HEK293 (cell line): ENCODE data around the gene ACSBG1.

Source experiments
- CTCF ChIA-PET: fragments of 350-600 bp; formaldehyde crosslinking; extraction: SDS; loops from one replicate; lab custom pipeline; 2021; ENCODE audit warnings: antibody characterized with exemption; lab: Yijun Ruan, JAX
- POLR2A ChIA-PET: fragments of 300-600 bp; formaldehyde crosslinking; extraction: SDS; loops from one replicate; lab custom pipeline; 2020; ENCODE audit warnings: antibody characterized with exemption, inconsistent platforms; lab: Yijun Ruan, JAX
- H3K27ac ChIP-seq: fragments of 200-500 bp; sonication (Bioruptor generic); 2 replicates; pipeline ENCODE4 v1.5.1; 2014; ENCODE audit warnings: low read depth, low read length, control low read depth, inconsistent platforms; ENCODE audit errors: extremely low read depth
- H3K36me3 ChIP-seq, 2 experiments: fragments of 200-500 bp in 1 of 2; sonication (Bioruptor generic) in 1 of 2; 1 replicate in 1 of 2; 2 replicates in 1 of 2; pipeline ENCODE4 v1.5.1; 2014 to 2017; ENCODE audit warnings: inconsistent platforms in 2 of 2, low read length in 2 of 2; ENCODE audit not compliant: control insufficient read depth in 2 of 2, insufficient read depth in 1 of 2
- H3K4me1 ChIP-seq: fragments of 200-500 bp; sonication (Bioruptor generic); 2 replicates; pipeline ENCODE4 v1.5.1; 2014; ENCODE audit warnings: mild to moderate bottlenecking, low read length, inconsistent platforms; ENCODE audit not compliant: control insufficient read depth, insufficient read depth
- H3K4me3 ChIP-seq: 2 replicates; pipeline ENCODE4 v1.5.1; 2011; ENCODE audit warnings: low read depth, mild to moderate bottlenecking, control low read depth, low read length, moderate library complexity
- H3K9me3 ChIP-seq: fragments of 200-500 bp; sonication (Bioruptor generic); 2 replicates; pipeline ENCODE4 v1.5.1; 2014; ENCODE audit warnings: low read depth, low read length, inconsistent platforms; ENCODE audit not compliant: control insufficient read depth, insufficient read depth
- ATF2 ChIP-seq: fragments of 450-650 bp; formaldehyde crosslinking; IDR thresholded peaks from 2 replicates; pipeline ENCODE4 v1.5.1; 2016; ENCODE audit warnings: missing biosample characterization, missing genetic modification characterization, low read depth
- GLIS1 ChIP-seq: fragments of 450-650 bp; formaldehyde crosslinking; IDR thresholded peaks from 2 replicates; pipeline ENCODE4 v1.5.1; 2016; ENCODE audit warnings: missing biosample characterization, missing genetic modification characterization
- HOXD13 ChIP-seq: sonication (generic); formaldehyde crosslinking; IDR thresholded peaks from 2 replicates; pipeline ENCODE4 v1.8.0; 2022; ENCODE audit warnings: missing genetic modification reagents, borderline replicate concordance
- PATZ1 ChIP-seq: fragments of 450-650 bp; formaldehyde crosslinking; IDR thresholded peaks from 2 replicates; pipeline ENCODE4 v1.5.1; 2016; ENCODE audit warnings: missing biosample characterization, missing genetic modification characterization
- PRDM6 ChIP-seq: fragments of 450-650 bp; formaldehyde crosslinking; IDR thresholded peaks from 2 replicates; pipeline ENCODE4 v1.5.1; 2017; ENCODE audit warnings: missing biosample characterization, missing genetic modification characterization
- ZIC2 ChIP-seq: fragments of 450-650 bp; formaldehyde crosslinking; IDR thresholded peaks from 2 replicates; pipeline ENCODE4 v1.5.1; 2016; ENCODE audit warnings: missing biosample characterization, missing genetic modification characterization
- ZNF362 ChIP-seq: fragments of 450-650 bp; formaldehyde crosslinking; IDR thresholded peaks from 2 replicates; pipeline ENCODE4 v1.5.1; 2016; ENCODE audit warnings: missing biosample characterization, missing genetic modification characterization
- ZNF501 ChIP-seq: fragments of 450-650 bp; formaldehyde crosslinking; IDR thresholded peaks from 2 replicates; pipeline ENCODE4 v1.5.1; 2016; ENCODE audit warnings: missing biosample characterization, missing genetic modification characterization
- ZNF513 ChIP-seq: fragments of 450-650 bp; IDR thresholded peaks from 2 replicates; pipeline ENCODE4 v1.5.1; 2018; ENCODE audit warnings: missing biosample characterization, missing genetic modification characterization
- ZNF692 ChIP-seq: fragments of 450-650 bp; formaldehyde crosslinking; IDR thresholded peaks from 2 replicates; pipeline ENCODE4 v1.5.1; 2016; ENCODE audit warnings: missing biosample characterization, missing genetic modification characterization
- ZNF701 ChIP-seq: fragments of 450-650 bp; formaldehyde crosslinking; IDR thresholded peaks from 2 replicates; pipeline ENCODE4 v1.5.1; 2016; ENCODE audit warnings: missing biosample characterization, missing genetic modification characterization

Gene ACSBG1

GRCh38 chr15:78159395-78159794, 75.0 kb downstream of the ACSBG1 start:
- peaks cover 57 to 68% of the 10 kb centered on the region in 2 experiments for H3K36me3 ChIP-seq
- H3K27ac ChIP-seq, result no peak overlapping the region
- no peak overlapping the region for H3K4me3 ChIP-seq
- peaks cover 18% of the 10 kb centered on the region for H3K4me1 ChIP-seq
- ChIA-PET CTCF (interaction anchor here (0.7 to 3.8 kb wide), 3 partner anchors 18 to 95 kb away, joined by 4 to 12 read pairs (median 7); no protein-coding TSS in a partner anchor), POLR2A (no interaction called here)
- TF ChIP-seq ZNF362 (tag by site-specific recombination) (no peak), ZIC2 (tag by site-specific recombination) (no peak)
- no peaks in the 10 kb centered on the region for H3K9me3 ChIP-seq

GRCh38 chr15:78157203-78157602, 77.2 kb downstream of the ACSBG1 start:
- peaks cover 18% of the 10 kb centered on the region for H3K4me1 ChIP-seq
- ChIA-PET CTCF (interaction anchor here (0.6 to 3.0 kb wide), 6 partner anchors 9 to 84 kb away, joined by 3 to 12 read pairs (median 3); no protein-coding TSS in a partner anchor), POLR2A (interaction anchor here (0.6 kb wide), 1 partner anchor 143 kb away, joined by 3 read pairs; the partner anchor contains the start of gene SKIC8)
- H3K4me3 ChIP-seq, result no peak overlapping the region
- TF ChIP-seq HOXD13, result no peak
- peak; percentile 18; the same call in 1 of the 2 replicates for TF ChIP-seq PRDM6 (tag by site-specific recombination)
- peak; percentile 54; the same call in 1 of the 2 replicates for TF ChIP-seq GLIS1 (tag by site-specific recombination)
- no peaks in the 10 kb centered on the region for H3K9me3 ChIP-seq
- H3K27ac ChIP-seq, result no peak overlapping the region
- H3K36me3 ChIP-seq, result peaks cover 42 to 55% of the 10 kb centered on the region in 2 experiments

- Histone ChIP-seq H3K9me3 (no peaks in the 10 kb centered on the region), H3K4me1 (peaks cover 18% of the 10 kb centered on the region), H3K27ac (no peak overlapping the region), H3K36me3 (peaks cover 37 to 50% of the 10 kb centered on the region in 2 experiments), H3K4me3 (no peak overlapping the region)
- ChIA-PET POLR2A (interaction anchor here (0.6 kb wide), 1 partner anchor 143 kb away, joined by 3 read pairs; the partner anchor contains the start of gene SKIC8), CTCF (interaction anchor here (0.6 to 3.0 kb wide), 7 partner anchors 8 to 84 kb away, joined by 3 to 12 read pairs (median 3); no protein-coding TSS in a partner anchor)
- TF ChIP-seq PRDM6 (tag by site-specific recombination) (peak; percentile 63), ZNF701 (tag by site-specific recombination) (no peak), ZNF513 (tag by site-specific recombination) (no peak)
Measured at GRCh38 chr15:78156653-78157052, 77.7 kb downstream of the ACSBG1 start.

GRCh38 chr15:78155355-78155939, 78.9 kb downstream of the ACSBG1 start:
- CTCF ChIA-PET, result interaction anchor here (0.5 to 3.0 kb wide), 7 partner anchors 21 to 196 kb away, joined by 3 to 12 read pairs (median 3); partner anchors contain the start of gene CIB2
- Histone ChIP-seq H3K36me3 (peaks cover 28 to 40% of the 10 kb centered on the region in 2 experiments), H3K4me1 (peaks cover 23% of the 10 kb centered on the region), H3K27ac (no peak overlapping the region), H3K9me3 (no peaks in the 10 kb centered on the region), H3K4me3 (no peak overlapping the region)
- POLR2A ChIA-PET, result no interaction called here
- TF ChIP-seq ZNF692 (tag by site-specific recombination), result no peak
- no peak for TF ChIP-seq ATF2
- no peak for TF ChIP-seq PATZ1 (tag by site-specific recombination)
- TF ChIP-seq ZNF501 (tag by site-specific recombination), result no peak
